ENCODE data around the gene PRIMA1. TPM values are rescaled to one million over a fixed set of nuclear protein-coding genes. Genes with fewer than 3 reads are reported as not detected.

The PRIMA1 gene
- total RNA-seq, 1 donor from 2014 or later, result not detected

DNA sequence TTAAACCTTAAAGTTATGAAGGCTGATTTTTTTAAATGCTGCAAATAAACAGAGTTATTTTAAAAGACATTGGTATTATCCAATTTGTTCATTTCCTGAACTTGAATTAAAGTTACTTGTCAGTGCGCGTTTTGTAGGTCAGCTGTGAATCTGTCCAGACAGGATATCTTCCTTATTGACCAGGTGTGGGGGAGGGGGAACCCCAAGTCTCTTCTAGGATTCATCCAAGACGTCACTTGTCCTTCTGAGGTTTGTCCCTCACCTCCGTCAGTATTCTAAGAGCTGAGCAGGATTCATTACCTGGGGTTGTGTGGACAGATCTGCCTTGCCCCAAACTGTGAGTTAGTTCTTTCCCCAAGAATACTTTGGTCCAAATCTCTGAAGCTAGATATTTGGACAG lies 8.8 kb upstream of the PRIMA1 start:
- DNase-seq (ENCODE audit: low read depth, low spot score), result no peak

DNA sequence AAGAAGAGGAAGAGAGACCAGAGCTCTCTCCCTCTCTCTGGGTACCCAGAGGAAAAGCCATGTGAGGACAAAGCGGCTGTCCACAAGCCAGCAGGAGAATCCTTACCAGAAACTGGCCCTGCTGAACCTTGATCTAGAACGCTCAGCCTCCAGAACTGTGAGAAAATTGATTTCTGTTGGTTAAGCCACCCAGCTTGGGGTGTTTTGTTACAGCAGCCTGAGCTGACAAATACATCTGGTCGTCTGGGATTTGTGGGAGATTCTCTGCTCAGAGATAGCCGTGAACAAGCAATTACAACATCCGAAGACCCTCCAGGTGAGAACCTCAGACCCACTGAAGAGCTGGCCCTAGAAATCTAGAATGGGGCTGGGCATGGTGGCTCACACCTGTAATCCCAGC lies 6.5 kb upstream of the PRIMA1 start:
- DNase-seq (ENCODE audit: low read depth, low spot score), result no peak

DNA sequence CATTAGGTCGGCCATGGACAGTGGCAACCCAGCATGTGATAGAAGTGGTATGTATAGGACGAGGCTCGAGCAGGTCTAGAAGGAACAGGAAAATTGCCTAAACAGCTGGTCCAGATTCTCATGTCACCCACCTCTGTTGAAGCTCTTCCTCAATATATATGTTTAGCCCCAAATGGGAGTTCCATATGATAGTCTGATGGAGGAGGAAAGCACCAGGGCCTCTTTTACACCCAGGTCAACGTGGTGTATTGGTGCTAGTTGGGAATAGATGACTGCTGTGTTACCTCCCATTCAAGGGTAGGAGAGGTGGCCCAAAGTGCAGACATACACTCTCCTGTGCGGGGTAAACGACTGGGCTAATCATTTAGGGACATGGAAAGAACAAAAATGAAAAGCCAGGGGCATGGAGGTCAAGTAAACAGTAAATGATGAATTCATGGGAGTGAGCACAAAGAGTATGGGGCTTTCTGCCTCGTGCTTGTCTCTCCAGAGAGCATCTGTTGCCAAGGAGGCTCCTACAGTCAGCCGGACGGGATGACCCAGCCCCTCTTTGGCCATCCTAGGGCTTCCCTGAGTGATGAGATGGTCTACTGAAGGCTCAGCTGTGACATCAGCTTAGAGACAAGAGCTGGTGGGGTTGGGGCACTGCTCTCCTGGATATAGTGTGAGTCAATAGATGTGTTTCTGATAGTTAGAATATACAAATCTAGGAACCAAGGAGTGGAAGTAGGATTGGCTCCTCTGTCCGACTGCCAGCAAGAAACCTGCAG lies 5.5 kb upstream of the PRIMA1 start:
- no peak for DNase-seq (ENCODE audit: low read depth, low spot score)

DNA sequence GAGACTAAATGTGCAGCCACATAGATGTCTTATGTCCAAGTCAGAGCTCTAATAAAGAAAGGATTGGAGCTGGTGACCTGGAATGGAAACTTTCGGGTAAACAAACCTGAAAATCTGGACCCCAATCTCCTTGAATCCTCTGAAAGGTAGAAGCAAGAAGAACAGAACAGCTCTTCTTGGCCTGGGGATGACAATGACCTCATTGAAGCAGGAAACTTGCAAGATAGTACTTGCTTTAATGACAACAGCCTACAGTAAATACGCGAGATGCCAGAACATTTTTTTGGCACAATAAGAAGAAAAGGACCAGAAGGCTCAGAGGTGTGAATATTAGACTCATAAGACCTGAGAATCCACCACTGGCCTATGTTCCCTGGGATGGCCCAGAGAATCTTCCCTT lies 4.1 kb upstream of the PRIMA1 start:
- DNase-seq (ENCODE audit: low read depth, low spot score), result no peak

DNA sequence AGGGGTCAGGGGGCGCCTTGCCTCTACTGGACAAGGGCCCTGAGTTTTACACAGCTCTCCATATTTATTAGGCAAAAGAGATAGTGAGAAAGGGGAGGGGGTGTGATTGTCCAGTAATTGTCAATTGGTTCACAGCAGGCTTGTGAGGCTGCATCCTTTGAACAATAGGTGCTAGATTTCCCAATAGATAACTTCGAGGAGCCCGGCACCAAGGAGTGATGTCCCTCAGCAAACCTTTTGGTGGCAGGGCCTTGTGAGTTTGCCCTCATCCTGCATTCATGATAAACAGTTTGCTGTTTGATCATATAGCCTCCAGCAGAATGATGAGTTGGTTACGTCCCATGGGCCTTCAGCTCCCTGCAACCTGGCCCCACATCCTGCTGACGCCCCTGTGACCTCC lies 2.7 kb upstream of the PRIMA1 start:
- DNase-seq (ENCODE audit: low read depth, low spot score), result no peak

DNA sequence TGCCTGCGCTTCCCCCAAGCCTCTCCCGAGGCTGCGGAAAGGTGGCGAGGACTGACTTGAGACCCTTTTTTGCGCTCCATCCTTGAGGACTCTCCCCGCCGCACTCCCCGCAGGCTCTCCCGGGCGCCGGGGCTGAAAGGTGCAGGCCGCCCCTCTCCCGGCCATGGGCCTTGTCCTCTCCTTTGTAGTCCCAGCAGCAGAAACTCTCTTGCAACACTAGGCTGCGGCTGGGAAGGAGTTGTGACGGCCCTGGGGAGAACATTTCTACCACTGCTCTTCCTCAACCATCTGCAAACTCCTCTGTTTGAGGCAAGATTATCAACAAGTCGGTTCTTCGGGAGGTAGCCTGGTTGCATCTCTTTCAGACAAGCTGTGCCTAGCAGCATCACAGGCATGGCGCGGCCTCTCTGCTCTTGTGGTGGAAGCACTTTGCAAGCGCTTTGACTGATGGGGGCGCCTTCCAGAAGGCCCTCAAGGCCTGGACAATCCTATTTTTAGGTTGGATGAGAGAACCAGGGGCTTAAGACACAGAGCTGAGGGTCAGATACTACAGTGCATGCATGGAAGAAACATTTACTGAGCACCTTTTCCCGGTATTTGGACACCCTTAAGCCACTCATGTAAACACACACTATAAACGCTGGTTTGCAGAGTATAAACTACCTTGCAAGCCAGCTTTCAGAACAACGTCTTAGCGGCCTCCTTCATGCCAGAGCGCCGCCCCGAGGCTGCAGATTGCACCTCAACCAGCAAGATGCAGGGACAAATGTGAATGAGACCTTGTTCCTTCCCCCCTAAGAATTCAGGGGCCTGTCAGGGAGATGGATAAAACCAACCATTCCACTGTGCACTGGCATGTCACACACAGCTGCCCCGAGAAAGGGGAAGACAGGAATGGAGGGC lies 1.2 kb upstream of the PRIMA1 start:
- no peak for DNase-seq (ENCODE audit: low read depth, low spot score)

DNA sequence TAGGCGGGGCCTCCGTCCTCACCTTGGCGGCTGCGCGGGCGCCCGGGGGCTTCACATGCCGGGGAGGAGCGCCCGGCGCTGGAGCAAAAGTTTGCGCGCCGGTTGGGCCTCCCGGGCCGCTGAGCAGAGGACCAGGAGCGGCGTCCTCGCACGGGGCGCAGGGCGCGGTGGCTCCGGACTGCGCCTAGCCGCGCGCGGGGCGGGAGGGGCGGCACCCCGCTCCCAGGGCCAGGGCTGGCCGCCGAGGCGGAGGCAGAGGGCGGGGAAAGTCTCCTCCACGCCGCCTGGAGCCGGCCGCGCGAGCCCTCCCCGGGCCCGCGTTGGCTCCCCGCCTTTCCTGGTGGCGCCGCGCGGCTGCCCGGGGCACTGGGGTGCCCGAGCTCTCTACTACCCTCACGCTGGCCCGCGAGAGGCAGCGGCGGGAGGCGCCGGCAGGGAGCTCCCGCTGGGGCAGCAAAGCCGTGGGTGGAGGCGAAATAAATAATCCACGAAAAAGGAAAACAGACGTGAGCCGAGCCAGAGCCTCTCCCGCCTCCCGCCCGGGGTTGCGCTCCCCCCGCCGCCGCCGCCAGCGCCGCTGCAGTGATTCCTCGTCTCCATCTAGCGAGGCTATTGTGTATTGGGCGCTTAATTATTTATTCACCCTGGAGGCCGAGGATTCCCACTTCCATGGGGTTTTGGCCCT lies 400 bp upstream of the PRIMA1 start:
- no peak for DNase-seq (ENCODE audit: low read depth, low spot score)

DNA sequence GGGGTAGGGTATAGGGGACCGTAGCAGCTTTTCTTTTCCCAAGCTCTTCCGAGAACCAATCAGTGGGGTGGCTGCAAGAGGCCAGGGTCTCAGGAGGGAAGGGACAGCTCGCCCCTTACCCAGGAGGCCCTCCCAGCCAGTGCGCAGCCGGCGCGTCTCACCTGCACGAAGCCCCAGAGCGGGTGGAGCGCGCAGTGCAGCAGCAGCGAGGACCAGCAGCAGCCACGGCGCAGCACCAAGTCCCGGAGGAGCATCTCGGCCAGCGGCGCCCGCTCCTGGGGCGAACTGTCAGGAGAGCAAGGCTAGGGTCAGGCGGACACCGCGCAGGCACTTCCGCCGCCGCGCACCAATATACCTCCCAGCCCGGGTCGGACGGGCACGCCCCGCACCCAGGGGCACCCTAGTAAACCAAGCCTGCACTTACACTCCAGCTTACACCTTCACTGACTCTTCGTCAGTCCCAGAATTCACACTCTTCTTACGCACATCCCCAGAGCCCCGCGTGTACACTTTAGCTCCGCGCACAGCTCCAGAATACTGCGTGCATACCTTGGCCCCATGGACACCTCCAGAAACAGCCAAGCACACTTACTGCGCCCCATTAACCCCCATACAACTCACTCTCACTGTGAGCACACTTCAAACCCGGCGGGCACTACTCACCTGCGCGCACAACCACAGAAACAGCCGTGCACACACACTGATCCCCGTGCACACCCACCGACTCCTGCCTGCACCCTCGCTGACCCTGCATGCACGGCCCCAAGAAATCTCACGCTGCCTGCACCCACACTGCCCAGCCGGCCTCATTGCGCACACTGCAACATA lies 606 bp downstream of the PRIMA1 start:
- no peak for DNase-seq (ENCODE audit: low read depth, low spot score)

DNA sequence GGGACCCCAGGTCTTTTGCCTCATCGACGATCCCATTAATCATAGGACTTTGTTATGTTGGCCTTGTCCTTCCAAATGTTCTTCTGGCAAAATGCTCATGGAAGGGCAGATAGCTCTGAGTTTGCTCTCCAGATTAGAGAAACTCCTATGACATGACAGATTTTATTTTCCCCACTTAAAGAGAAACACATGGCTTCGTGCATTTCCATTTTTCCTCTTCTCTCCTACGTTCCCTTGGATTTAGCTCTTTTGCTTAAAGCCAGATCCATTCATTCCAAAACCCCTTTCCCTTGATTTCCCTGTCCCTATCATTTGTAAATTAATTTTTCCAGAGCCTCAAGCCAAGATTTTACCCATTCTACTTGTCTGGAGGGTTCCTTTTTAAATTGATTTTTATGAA lies 2.9 kb downstream of the PRIMA1 start:
- no peak for DNase-seq (ENCODE audit: low read depth, low spot score)

DNA sequence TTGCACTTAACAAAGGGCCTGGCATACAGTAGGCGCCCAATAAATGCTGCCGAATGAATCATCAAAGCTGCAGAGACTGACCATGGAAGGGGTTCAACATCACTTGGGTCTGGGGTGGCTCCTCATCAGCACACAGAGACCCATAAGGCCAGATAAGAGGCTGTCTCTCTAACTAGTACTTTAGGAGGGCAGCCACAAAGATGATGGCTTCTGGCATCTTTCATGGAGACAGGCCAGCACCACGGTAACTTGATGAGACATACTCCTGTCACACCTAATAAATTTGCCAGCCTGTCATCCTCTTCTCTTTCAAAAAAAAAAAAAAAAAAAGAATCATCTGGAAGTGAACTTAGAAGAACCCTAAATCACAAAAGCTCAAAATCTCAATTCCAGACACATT lies 3.4 kb downstream of the PRIMA1 start:
- DNase-seq (ENCODE audit: low read depth, low spot score), result no peak

DNA sequence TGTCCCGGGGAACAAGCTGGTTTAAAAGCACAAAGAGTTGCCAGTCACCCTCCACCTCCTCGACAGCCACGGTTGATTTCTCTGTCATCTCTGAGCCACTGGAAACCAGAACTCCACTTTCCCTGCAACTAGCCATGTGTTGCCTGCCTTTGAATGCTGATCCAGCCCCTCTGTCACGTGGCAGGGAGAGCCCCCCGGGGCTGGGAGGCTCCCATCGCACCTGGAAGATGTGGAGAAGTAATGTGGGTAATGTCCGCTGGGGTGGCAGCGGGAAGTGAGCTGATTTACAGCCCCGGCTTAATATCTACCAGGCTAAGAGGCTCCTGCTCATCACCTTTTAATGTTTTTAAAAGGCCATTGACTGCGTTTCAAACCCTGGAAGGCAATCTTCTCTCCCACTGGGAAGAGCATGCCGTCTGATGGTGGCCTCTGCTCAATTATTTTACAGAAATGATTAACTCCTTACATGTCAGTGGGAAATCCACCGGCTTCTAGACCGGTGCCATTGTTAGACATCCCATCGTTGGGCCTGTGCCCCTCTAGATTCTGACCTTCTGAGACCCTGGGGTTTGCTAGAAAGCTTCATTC lies 7.4 kb downstream of the PRIMA1 start:
- DNase-seq (ENCODE audit: low read depth, low spot score), result no peak

DNA sequence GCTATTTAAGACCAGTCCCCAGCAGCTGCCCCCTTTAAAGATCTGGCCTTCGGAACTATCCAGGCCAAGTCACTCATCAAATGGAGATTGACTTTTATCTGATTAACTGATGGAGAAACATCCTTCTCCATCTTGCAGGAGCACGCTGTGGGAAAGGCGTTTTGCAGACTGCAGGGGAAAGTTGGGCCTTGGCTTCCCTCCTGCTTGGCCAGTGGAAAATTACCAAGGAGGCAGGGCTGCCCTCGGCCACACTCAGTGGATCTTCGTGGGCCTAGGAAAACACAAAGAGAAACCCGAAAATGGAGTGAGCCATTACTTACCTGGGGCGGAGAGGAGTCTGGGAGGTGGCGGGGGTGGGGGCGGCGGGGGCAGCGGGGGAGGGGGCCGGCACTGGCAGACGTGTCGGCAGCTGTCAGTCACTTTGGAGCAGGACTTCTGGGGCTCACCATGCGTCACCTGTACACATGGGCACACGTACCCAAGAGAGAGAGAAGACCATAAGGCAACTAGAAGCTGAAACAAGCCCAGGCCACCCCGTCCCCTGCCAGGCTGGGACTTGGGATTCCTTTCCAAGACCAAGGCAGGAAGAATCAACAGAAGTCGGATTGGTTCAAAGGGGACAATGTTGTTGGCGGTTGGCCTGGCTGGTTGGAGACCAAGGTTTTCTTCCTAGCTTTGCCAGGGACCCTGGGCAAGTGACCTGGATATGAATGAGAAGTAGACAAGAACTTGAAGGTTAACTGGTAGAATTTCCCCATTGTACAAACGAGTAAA lies 9.2 kb downstream of the PRIMA1 start:
- no peak for DNase-seq (ENCODE audit: low read depth, low spot score)

DNA sequence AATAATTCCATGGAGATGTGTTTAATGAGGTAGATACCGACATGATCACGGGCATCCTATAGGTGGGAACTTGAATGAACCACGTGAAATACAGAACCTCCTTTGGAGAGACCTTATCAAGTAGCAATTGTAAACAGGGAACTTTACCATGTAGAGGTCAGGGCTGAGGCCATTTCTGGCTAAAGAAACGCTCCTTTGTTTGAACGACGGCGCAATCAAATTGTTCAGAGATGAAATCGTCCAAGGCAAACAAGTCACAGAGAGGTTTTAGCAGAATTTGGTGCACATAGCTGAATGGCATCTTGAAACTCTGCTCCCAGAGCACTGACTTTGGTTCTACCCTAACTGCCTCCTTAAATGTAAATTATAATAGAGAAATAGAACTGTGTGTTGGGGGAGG lies 9.8 kb downstream of the PRIMA1 start:
- DNase-seq (ENCODE audit: low read depth, low spot score), result no peak

DNA sequence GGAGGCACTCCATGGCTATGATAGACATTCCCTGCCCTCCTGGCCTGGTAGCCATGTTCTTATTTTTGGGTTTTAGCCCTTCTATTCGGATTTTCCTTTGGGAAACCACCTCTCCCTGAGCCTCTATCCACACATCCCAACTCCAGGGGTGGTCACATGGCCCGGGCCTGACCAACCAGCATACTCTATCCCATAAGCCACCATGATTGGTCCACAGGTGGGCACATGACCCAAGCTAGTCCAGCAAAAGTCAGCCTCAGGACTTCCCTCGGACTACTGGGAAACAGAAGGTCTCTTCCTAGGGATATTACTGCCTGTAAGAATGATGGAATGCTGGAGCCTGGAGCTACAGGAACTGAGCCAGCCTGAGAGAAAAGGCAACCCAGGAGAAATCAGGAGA lies 12.5 kb downstream of the PRIMA1 start:
- DNase-seq (ENCODE audit: low read depth, low spot score), result no peak

DNA sequence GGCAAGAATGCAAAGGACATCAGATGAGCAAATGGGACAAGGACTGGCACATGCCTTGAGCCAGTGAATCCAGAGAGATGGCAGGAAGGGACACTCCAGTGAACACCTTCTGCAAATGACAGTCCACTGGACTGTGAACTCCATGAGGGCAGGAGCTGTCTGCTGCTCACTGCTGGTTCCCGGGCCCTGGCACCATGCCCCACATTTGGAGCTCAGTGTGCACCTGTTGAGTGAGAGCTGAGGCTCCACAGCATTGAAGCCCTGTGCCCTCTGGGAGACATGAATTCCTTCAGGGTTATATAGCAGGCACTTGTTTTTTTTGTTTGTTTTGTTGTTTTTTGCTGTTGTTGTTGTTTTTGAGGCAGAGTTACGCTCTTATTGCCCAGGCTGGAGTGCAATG lies 13.1 kb downstream of the PRIMA1 start:
- DNase-seq (ENCODE audit: low read depth, low spot score), result no peak

DNA sequence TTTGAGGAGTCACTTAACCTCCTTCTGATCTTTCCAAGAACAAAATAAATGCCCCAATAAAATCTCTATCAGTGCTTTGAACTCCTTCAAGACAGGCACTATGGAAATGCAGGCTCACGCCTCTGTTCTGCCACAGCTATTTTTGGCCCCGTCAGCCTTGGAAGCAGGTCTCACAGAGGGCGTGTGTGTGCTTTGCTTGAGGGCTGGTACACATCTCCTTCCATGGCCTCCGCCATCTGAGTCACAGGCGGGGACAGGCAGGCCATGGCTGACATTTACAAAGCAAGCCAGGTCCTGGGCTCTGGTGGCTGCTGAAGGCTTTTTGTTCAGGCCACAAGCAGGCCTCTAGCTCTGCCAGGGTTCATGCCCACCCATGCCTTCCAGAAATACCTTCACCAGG lies 16.0 kb downstream of the PRIMA1 start:
- no peak for DNase-seq (ENCODE audit: low read depth, low spot score)

DNA sequence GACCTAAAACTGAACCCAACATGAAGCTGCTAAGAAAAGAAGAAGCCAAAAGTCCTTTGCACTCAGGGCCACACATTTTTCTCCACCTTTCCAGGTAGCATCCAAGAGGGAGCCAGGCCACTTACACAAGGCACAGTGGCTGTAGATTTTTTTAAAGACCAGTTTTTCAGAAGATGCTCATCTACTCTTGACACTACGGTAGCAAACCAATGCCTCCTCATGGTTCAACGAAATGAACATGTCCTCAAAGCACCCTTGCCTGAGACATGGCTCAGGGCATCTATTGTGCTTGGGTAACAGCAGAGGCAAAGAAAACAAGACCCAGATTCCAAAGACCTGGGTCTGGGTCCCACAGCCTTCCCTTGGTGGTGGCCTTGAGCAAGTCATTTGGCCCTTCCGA lies 22.3 kb downstream of the PRIMA1 start:
- DNase-seq (ENCODE audit: low read depth, low spot score), result no peak

DNA sequence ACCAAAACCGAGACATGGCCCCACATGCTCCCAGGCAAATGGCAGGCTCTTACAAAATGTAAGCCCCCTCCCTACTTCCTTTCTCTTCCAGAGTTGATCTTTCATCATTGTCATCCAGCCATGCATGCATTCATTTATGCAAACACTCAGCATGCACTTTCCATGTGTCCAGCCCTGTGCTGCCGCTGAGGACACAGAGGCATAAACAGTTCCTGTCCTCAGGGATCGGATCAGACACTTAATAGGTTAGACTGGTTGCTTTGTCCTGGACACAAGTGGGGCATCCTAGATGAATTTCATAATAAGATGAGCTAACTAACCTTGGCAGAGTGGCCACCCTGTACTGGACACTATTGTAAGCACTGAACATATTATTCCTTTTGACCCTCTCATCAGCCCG lies 23.1 kb downstream of the PRIMA1 start:
- no peak for DNase-seq (ENCODE audit: low read depth, low spot score)

DNA sequence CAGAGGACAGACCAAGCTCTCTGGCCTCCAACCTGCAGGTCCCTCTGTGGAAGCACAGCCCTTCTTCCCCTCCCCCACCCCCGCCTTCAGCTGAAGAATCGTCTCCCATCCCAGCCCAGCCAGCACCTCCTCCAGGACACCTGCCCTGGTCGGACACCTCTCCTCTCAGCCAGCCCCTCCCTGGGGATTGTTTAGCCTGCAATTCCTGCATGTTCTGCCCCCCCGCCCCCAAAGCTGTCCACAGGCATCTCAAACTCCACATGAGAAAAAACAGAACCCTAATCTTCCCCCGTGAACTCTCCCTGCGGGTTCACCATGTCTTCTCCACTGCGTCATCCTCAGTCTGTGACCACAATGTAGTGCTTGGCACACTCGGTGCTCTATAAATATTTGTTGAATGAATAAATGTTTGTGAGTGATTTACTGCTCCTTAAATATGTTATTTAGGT lies 24.1 kb downstream of the PRIMA1 start:
- DNase-seq (ENCODE audit: low read depth, low spot score), result no peak

DNA sequence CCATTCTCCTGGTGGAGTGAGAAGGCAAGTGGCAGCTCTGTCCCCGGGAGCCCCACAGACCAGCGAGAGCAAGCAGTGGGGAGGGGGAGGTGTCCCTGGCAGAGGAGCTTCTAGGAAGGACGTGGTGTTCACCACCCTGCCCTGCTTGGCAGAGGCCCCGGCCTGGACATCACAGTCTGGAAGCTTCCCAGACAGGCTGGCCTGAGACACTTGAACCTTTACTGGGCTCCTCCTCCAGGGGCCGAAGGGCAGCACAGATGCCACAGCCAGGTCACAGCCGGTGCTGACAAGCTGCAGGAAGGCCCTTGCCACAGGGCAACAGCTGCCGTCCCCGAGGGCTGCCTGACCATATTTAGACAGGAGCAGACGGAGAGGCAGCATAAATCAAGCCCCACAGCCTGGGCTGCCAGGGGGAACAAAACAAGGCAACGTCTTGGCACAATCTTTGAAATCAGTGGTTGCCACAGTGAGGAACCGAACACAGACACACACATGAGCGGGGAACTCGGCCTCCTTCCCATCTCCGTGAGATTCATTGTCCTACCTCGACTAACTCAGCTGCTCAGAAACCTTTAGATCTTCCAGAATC lies 28.5 kb downstream of the PRIMA1 start:
- DNase-seq (ENCODE audit: low read depth, low spot score), result no peak
